Measurements from ENCODE around the gene CAMSAP1.

Gene CAMSAP1

GRCh38 chr9:135891027-135891631, 16.2 kb downstream of the CAMSAP1 start:
- DNase-seq (ENCODE audit: low read depth): no peak
- H3K4me3 ChIP-seq (ENCODE audit: low read depth, low read length): no peak overlapping the region
- no peak for TF ChIP-seq CTCF (IDR thresholded peaks at IDR 0.05; ENCODE audit: control insufficient read depth, extremely low read depth, insufficient read depth)

GRCh38 chr9:135890190-135891026, 16.9 kb downstream of the CAMSAP1 start:
- no peak overlapping the region for H3K4me3 ChIP-seq (ENCODE audit: low read depth, low read length)

DNA sequence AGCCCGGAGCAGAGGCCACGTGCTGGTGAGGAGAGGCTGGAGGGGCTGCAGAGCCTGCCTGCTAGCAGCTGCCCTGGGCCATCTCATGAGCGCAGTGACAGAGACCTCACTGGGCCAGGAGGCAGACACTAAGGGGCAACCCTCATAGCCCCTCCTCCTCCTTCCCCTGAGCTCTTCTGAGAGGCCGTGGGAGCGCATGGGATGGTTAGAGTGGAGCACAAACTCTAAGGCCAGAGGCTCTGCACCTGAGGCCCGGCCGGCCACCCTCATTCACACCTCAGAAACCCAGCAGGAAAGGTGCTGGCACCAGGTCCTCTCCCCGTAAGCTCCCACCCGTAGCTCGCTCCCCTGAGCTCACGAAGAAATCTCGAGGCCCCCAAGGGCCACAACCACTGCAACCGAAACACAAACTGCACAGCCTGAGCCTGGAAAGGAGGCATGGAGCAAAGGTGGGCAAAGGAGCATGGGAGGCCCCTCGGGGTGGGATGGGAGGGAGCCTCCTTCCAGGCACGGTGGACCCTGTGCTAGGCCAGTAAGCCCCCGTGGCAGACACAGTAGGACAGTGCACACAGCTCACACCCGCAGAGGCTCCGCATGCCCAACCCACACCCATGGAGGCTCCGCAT, 17.7 kb downstream of the CAMSAP1 start:
- DNase-seq (ENCODE audit: low read depth): no peak

More at GRCh38 chr9:135890190-135891026, 16.9 kb downstream of the CAMSAP1 start:
- TF ChIP-seq CTCF (IDR thresholded peaks at IDR 0.05; ENCODE audit: control insufficient read depth, extremely low read depth, insufficient read depth): no peak
- DNase-seq (ENCODE audit: low read depth): no peak

GRCh38 chr9:135888766-135889394, 18.5 kb downstream of the CAMSAP1 start:
- no peak for TF ChIP-seq CTCF (IDR thresholded peaks at IDR 0.05; ENCODE audit: control insufficient read depth, extremely low read depth, insufficient read depth)
- no peak overlapping the region for H3K4me3 ChIP-seq (ENCODE audit: low read depth, low read length)
- DNase-seq (ENCODE audit: low read depth): no peak

More for the DNA sequence above, 17.7 kb downstream of the CAMSAP1 start:
- TF ChIP-seq CTCF (IDR thresholded peaks at IDR 0.05; ENCODE audit: control insufficient read depth, extremely low read depth, insufficient read depth): no peak
- no peak overlapping the region for H3K4me3 ChIP-seq (ENCODE audit: low read depth, low read length)

DNA sequence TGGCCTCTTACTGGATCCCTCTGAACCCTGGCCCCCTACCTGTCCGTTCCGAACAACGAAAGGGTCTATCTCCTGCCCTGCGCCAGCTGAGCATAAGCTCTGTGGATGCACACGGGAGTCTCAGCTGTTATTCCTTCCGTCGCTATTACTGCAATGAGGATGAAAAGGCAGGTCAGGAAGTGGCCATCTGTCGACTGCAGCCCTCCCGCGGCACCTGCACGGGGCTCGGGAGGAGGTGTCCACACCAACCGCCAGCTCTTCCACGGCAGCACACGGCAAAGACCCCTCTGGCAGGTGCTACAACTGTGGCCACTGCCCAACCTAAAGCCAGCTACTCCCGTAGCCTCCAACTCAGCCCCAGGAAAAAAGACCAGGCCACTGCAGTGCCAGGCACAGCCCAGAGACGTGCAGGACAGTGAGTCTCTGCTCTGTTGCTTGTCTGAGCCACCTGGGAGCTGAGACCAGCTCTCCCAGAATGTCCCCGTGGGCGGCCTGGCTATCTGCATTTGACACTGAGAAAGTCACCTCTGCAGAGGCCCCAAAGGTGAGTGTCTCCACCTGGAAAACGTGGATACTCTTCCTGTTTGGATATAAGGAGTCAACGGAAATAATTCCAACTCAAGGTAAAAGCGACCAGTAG, 19.1 kb downstream of the CAMSAP1 start:
- H3K4me3 ChIP-seq (ENCODE audit: low read depth, low read length): no peak overlapping the region
- no peak for TF ChIP-seq CTCF (IDR thresholded peaks at IDR 0.05; ENCODE audit: control insufficient read depth, extremely low read depth, insufficient read depth)
- no peak for DNase-seq (ENCODE audit: low read depth)

DNA sequence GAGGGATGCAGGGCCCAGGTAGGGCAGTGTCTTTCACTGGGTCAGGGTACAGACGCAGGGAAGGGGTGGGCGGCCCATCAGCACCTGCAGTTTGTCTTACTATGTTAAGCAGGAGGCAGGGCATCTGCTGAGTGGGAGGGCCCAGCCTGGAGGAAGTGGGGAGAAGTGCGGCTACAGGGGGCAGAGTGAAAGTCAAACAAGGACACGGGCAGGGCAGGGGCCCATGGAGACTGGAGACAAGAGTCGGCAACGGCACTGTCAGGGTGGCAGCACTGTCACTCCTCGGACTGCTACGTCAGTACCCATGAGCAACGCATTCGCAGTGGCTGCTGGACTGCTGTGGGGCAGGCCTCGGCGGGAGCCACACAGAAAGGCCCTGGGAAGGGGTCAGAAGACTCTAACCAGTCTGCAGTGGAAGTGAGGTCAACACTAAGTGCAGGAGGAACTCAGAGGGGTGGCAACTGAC, 19.7 kb downstream of the CAMSAP1 start:
- TF ChIP-seq CTCF (IDR thresholded peaks at IDR 0.05; ENCODE audit: control insufficient read depth, extremely low read depth, insufficient read depth): no peak
- no peak overlapping the region for H3K4me3 ChIP-seq (ENCODE audit: low read depth, low read length)
- DNase-seq (ENCODE audit: low read depth): no peak
